Sigmoid colon (tissue), 3 donors: ENCODE measurements around the gene MAPT.

Source experiments
- CTCF ChIP-seq, 4 experiments: fragments of 450-650 bp in 3 of 4; fragments of 200-600 bp in 1 of 4; IDR thresholded peaks; one replicate each; pipeline ENCODE4 v1.5.1; 2016 to 2019; ENCODE audit warnings: antibody characterized with exemption in 4 of 4, mild to moderate bottlenecking in 3 of 4, moderate library complexity in 2 of 4
- POLR2A ChIP-seq, 2 donors: fragments of 450-650 bp; IDR thresholded peaks; one replicate each; pipeline ENCODE4 v1.6.1; 2016; ENCODE audit warnings: antibody characterized with exemption in 2 of 2, mild to moderate bottlenecking in 2 of 2, moderate library complexity in 2 of 2

- TF ChIP-seq POLR2A (IDR thresholded peaks at IDR 0.05) (no peak), CTCF (IDR thresholded peaks at IDR 0.05) (no peak)
Measured at GRCh38 chr17:45999900-46000290, 105.5 kb downstream of the MAPT start.
